D721Med (cell line): Measurements from ENCODE around the gene PCDH15.

Experiments used
- DNase-seq: peaks from one replicate; pipeline ENCODE4 v3.0.0; 2011; ENCODE audit warnings: low spot score; ENCODE audit not compliant: insufficient read length
- FAIRE-seq: peaks from 2 replicates; lab custom pipeline; 2011; peaks lifted over from hg19 to GRCh38; lab: Jason Lieb, UNC
- CTCF ChIP-seq: IDR thresholded peaks from 2 replicates; pipeline ENCODE4 v1.5.1; 2012; ENCODE audit warnings: mild to moderate bottlenecking, control low read depth; ENCODE audit not compliant: insufficient read depth; ENCODE audit errors: missing control alignments

Gene PCDH15

GRCh38 chr10:54314430-54314829, 486.6 kb downstream of the PCDH15 start:
- no peak for TF ChIP-seq CTCF
- FAIRE-seq: no peak
- no peak for DNase-seq

GRCh38 chr10:54284526-54285193, 516.4 kb downstream of the PCDH15 start:
- FAIRE-seq (no peak), DNase-seq (no peak)
- no peak for TF ChIP-seq CTCF

- no peak for TF ChIP-seq CTCF
- no peak for FAIRE-seq
- DNase-seq: no peak
Measured at GRCh38 chr10:54282012-54282411, 519.0 kb downstream of the PCDH15 start.

GRCh38 chr10:54266395-54266794, 534.6 kb downstream of the PCDH15 start:
- no peak for DNase-seq
- FAIRE-seq: no peak
- no peak for TF ChIP-seq CTCF

GRCh38 chr10:54262726-54263125, 538.3 kb downstream of the PCDH15 start:
- no peak for TF ChIP-seq CTCF
- FAIRE-seq (no peak), DNase-seq (no peak)

- no peak for TF ChIP-seq CTCF
- DNase-seq: no peak
- no peak for FAIRE-seq
Measured at GRCh38 chr10:54259104-54259503, 541.9 kb downstream of the PCDH15 start.

- TF ChIP-seq CTCF: no peak
- FAIRE-seq: no peak
- no peak for DNase-seq
Measured at GRCh38 chr10:54234832-54235231, 566.2 kb downstream of the PCDH15 start.
